RKO (cell line): Measurements from ENCODE around the gene MAU2.
"Not testable (repeated sequence)": the region's sequence is repeated elsewhere in the genome, so short reads cannot be mapped to it uniquely, and the experiment has no call there.

Experiments
- DNase-seq: peaks from one replicate; pipeline ENCODE4 v3.0.0-alpha.2; 2016; ENCODE audit warnings: low spot score

MAU2 gene

DNA sequence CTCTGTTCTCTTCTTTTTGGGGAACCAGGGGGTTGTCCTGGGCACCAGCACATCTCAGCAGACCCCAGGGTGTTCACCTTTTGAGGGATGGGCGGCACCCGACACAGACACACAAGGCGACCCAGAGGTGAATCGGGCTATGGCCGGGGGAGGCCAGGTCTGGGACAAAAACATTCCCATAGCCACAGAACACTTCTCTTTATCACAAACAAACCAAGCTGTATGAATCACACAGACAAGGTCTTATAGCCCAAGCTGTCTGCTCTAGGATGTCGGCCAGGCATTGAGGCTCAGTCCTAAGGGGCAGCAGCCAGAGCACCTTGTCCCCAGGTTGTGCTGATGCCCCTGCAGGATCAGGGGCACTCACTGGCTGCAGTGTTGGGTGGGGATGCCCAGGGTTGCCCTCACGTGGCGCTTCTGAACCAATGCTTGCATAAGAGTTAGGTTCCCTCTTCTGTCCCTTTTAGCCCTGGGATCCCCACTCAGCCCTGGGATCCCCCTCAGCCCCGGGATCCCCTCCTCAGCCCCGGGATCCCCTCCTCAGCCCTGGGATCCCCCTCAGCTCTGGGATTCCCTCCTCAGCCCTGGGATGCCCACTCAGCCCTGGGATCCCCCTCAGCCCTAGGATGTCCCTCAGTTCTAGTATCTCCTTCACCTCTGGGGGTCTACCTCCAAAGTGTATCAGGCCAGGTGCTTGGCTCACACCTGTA is 26.9 kb downstream of the MAU2 start:
- DNase-seq, result no peak

DNA sequence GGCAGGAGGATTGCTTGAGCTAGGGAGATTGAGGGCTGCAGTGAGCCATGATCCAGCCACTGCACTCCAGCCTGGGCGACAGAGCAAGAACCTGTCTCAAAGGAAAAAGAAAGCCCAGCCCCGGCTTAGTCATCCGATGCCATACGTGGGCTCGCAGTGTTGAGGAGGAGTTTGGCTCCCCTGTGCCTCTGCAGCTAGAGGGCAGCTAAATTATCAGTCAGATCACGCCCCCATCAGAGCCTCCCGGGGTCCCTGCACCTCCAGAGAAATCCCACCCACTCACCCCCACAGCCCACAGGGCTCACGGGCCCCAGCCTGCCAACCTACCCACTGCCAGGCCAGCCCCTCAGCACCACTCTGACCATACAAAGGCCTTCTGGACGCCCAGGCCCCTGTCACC is 27.6 kb downstream of the MAU2 start:
- no peak for DNase-seq

DNA sequence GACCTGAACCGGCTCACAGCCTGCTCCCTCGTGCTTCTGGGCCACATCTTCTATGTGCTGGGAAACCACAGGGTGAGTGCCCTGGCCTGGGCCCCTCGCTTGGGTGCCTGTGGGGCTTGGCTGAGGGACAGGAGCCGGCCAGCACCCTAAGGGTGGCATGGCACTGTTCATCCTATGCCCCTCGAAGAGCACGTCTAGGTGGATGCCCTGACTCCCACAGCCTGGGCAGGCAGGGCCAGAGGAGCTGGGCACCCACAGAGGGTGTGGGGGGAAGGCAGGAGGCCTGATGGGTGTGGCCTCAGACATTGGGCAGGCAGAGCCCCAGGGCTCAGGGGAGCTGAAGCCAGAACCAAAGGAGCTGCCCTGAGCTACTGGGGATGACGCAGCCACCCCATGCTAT is 28.7 kb downstream of the MAU2 start:
- DNase-seq, result no peak

DNA sequence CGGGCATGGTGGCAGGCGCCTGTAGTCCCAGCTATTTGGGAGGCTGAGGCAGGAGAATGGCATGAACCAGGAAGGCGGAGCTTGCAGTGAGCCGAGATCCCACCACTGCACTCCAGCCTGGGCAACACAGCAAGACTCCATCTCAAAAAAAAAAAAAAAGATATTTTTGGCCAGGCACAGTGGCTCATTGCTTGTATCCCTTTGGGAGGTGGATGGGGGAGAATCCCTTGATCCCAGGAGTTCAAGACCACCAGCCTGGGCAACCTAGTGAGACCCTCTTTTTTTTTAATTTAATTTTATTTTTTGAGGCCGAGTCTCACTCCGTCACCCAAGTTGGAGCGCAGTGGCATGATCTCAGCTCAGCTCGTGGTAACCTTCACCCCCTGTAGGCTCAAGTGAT is 30.1 kb downstream of the MAU2 start:
- not testable (repeated sequence) for DNase-seq

DNA sequence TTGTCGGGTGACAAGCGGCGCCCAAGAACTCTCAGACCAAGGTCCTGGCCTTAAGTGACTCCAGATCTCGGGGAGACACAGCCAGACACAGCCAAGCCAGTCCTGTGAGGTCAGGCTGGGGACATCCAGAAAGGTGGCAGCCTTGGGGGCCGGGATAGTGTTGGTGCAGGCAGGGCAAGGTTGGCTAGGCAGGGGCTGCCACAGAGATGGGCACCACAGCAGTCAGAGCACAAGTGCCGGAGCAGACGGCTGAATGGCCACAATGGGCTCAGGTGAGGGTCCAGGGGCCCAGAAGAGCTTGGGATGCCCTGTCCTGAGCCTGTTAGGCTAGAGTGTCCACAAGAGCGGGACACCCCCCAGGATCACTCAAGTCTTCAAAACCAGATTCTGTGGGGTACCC is 32.2 kb downstream of the MAU2 start:
- no peak for DNase-seq

DNA sequence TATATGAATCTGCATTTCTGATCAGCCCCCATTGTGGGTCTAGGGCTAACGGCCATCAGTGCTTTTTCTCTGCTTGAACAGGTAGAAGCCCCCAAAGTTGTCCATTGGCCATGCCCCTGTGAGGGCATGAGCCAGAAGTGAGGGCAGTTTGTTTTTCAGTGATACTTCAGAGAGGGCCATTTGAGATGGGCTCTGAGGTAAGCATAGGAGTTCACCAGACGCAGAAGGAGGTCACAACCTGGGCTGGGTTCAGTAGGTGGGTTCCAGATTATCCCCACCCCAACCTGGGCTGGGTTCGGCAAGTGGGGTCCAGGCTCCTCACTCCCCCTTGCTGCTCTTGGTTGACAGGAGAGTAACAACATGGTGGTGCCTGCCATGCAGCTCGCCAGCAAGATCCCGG is 33.4 kb downstream of the MAU2 start:
- no peak for DNase-seq

DNA sequence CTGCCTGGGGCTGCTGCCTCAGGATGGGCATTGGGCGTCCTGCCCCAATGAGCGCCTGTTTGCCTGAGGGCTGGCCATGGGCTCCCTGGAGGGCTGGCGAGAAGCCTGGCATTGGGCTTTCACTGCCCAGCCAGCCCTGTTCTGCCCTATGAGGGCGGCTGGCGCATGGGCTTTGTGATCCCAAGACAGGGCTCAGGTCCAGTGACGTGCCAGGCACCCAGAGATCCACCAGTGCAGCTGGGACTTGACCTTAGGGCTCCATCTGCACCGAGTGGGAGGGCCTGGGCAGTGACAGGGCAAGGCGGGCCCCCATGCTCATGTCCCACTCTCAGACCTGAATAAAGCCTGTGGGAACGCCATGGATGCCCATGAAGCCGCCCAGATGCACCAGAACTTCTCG is 34.3 kb downstream of the MAU2 start:
- no peak for DNase-seq

DNA sequence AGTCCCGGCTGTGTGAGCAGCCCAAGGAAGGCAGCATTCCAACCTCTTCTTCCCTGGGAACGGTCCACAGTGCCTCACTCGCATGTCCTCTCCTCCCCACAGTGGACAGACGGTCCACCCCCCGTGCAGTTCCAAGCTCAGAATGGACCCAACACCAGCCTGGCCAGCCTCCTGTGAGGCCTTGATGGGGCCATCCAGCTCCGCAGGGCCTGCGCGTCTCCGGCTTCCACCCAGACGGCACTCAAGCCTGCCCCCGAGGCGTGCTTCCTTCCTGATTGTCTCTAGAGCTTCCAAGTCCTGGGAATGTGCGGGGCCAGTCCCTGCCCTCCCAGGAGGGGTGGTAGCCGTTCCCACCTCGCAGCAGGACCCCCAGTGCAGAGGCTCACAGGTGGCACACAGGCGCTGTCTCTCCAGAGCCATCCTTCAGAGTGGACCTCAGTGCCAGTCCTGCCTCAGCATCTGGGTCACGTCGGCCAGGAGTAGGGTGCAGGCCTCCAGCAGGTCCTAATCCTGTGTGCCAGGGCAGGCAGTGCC is 35.0 kb downstream of the MAU2 start:
- no peak for DNase-seq

DNA sequence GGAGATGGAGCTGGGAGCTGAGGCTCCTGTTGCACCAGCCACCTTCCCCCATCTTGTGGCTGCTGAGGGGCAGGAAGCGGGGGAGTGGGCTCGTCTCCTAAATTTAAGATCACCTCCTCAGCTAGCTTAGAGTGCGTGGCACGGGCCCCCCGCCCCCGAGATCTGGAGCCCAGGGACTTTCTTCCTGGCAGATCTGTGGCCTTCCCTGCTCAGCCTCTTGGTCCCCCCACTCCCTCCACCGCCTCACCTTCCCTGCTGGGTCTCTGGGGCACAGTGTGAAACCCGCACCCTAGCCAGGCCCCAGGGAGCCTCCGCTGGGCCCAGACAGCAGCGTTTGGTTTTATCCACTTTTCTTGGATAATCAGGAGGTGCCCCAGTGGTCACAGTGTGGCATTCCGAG is 35.9 kb downstream of the MAU2 start:
- DNase-seq, result no peak

DNA sequence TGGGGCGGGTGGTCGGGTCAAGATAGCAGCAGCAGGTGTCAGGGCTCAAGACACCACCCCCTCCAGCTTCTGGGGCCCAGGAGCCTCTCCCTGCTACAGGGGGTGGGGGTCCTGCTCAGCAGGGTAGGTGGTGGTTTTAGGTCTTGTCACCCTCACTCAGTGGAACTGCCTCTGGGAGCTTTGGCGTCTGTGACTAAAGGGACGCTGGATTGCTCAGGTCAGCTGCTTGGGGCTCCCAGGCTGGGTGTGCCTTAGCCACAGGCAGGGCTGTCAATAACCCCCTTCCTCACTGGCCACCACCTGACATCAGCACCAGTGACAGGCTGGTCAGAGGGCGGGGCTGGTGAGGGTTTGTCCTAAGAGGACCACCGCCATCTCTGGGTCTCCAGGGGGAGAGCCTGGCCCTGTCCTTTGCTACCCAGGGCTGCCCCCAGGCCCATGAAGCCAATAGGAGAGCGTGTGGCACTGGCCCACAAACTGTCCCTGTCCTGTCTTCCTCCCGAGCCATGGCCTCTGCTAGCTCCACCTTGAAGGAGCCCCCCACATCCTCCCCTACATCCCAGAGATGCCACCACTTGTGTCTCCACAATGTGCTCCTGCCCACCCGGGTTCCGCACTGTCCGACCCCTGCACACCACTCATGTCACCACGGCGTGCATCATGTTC is 36.4 kb downstream of the MAU2 start:
- no peak for DNase-seq

DNA sequence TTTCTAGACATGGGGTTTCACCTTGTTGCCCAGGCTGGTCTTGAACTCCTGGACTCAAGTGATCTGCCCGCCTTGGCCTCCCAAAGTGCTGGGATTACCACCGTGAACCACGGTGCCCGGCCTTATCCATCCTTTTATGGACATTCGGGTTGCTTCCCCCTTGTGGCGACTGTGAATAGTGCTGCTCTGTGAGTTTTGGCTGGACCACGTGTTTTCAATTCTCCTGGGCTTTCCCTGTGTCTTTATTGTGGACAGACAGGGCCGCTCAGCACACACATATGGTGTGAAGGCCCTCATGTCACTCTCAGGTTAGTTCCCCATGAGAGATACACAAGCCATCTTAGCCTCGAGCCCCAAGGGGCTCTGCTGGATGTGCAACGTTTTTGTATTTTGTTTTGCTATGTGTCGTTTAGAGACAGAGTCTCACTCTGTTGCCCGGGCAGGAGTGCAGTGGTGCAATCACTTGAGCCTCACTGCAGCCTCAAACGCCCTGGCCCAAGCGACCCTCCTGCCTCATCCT is 40.5 kb downstream of the MAU2 start:
- DNase-seq, result peak; percentile 88

DNA sequence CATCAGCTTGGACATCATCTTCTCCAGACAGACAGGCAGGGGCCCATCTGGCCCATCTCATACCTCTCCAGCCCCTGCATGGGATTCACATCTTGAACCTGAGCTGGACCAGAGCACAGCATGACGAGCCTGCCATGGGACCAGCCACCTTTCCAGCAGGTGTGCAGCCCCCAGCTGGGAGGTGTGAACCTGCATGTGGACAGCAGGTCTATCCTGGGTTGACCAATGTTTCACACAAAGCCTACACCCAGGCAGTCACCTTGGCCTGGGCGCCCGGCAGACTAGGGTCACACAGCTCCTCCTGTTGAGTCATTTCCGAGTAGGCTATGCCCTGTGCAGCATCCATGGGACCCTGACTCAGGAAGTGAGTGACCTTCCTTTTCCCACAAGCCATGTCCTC is 41.4 kb downstream of the MAU2 start:
- no peak for DNase-seq

DNA sequence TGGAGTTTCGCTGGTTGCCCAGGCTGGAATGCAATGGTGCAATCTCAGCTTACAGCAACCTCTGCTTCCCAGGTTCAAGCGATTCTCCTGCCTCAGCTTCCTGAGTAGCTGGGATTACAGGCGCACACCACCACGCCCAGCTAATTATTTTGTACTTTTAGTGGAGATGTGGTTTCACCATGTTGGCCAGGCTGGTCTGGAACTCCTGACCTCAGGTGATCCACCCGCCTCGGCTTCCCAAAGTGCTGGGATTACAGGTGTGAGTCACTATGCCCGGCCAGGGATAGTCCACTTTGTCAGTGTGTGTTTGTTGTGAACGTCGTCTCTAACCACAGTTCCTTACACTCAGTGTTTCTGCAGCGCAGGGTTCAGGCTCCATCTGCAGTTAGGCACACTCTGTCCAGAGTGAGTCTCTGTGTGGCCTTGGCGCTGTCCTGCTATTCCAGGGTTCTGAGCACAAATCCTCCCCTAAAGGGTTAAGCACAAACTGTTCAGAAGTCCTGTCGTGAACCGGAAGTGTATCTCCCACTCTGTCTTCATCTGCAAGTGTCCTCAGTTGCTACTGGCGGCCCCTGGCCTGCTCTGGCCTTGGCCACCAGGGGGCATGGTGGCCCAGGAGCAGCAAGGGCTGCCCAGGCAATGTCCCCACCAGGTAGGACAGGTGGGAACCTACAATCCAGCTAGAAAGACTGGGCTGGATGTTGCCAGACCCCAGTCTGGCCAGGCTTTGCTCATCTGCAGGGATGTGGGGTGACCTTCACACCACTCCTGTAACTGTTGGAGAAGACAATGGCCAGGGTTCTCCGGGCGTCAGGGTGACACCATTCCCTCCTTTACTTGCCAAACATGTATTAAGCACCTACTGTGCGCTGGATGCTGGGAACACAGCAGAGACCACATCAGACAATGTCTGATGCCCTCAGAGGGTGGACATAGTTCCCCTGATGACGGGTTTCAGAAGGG is 46.1 kb downstream of the MAU2 start:
- DNase-seq, result peak; percentile 88

DNA sequence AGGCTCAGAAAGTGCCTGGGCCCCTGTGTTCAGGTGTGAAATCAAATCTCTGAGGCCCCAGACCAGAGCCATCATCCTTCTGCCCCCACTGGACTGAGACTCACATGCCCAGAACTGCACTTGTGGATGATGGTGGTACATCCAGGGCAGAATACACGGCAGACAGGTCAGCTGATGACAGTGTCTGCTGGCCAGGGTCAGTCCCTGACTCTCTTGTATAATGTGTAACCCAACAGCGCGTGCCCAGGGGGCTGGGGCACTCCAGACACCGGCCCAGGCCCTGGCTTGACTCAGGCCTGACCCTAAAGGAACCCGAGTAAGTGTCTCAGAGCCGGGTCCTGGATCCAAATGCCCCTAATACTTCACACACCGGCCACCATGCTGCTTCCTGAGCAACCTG is 47.5 kb downstream of the MAU2 start:
- DNase-seq, result no peak

DNA sequence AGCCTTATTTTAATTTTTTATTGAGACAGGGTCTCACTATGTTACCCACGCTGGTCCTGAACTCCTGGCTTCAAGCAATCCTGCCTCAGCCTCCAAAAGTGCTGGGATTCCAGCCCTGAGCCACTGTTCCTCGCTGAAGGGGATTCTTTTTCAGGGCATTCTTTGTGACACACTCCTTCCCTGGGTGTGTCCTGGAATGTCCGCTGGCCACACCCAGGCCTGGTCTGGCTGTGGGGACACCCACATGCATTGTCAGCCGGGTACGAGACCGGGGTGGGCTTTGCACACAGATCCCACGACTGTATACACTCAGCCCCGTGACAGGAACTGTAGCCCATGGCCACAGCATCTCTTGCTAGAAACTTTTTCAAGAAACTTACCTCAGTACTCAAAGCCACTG is 50.4 kb downstream of the MAU2 start:
- no peak for DNase-seq

DNA sequence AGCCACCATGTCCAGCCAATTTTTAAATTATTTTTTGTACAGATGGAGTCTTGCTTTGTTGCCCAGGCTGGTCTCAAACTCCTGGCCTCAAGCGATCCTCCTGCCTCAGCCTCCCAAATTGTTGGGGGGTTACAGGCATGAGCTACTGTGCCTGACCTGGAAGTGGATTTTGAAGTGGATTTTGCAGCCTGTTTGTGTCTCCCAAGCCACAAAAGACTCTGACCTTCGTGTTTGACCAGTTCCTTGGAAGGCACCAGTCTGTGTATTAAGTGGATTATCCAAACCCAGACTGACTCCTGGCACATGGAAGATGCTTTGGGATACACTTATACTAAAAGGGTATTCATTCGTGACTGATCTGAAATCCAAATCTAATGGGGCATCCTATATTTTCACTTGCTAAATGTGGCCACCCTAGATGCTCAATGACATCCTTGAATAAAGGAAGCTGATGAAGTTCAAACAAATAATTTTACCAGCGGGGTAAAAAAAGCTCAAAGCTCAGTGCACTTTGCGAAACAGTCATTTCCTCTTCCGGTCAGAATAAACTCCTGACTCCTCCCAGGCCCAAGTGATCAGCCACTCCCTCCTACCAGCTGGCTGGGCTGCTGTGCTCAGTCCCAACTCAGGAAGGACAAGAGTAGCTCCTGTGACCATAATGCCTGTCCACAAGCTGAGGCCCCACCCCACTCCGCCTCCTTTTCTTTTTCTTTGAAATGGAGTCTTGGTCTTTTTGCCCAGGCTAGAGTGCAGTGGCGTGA is 52.2 kb downstream of the MAU2 start:
- peak; percentile 51 for DNase-seq

DNA sequence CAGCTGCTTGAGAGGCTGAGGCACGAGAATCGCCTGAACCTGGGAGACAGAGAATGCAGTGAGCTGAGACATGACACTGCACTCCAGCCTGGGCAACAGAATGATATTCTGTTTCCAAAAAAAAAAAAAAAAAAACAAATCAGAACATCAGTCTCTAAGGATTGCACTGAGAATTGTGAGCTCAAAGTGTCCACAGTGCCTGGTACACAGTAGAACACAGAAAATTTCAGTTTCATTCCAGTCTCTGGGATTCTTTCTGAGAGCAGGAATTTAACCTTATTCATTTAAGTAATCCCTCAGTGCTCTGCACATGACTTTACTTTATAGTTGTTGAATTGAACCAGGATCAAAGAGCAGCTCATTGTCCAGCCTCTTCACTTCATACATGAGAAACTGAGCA is 58.9 kb downstream of the MAU2 start:
- no peak for DNase-seq

DNA sequence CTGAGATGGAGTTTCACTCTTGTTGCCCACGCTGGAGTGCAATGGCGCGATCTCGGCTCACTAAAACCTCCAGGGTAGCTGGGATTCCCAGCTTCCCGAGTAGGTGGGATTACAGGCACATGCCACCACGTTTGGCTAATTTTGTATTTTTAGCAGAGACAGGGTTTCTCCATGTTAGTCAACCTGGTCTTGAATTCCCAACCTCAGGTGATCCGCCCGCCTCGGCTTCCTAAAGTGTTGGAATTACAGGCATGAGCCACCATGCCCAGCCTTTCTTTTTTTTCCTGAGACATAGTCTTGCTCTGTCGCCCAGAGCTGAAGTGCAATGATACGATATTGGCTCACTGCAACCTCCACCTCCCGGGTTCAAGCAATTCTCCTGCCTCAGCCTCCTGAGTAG is 59.7 kb downstream of the MAU2 start:
- DNase-seq, result not testable (repeated sequence)

DNA sequence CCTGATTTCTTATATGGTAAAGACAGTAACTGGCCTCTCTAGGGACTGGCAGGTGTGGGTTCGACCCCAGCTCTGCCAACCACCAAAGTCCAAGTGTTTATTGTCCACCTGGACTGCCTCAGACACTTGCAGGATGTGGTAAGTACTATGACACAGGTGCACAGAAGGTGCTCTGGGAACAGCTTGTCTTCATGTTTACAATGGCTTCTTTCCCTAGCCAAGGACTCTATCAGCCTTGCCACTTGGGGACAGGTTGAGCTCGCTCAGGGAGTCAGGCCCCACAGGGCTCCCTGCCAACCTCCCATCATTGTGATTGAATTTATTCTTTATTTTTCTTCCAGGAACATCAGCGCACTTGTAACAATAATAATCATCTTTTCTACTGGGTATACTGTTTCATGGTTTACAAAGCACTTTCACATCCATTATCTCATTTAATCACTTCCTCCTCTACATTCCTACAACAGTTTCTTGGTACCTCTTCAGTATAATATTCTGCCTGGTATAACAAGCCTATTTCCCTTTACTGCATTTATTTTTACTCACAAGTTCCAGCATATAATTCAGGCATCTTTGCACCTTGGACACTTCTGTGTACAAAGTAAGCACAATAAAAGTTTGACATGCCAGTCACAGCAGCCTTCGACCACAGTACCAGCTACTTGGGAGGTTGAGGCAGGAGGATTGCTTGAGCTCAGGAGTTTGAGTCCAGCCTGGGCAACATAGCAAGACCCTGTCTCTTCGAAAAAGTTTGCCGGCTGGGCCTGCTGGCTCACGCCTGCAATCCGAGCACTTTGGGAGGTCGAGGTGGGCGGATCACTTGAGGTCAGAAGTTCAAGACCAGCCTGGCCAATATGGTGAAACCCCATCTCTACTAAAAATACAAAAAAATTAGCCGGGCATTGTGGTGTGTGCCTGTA is 60.6 kb downstream of the MAU2 start:
- no peak for DNase-seq

DNA sequence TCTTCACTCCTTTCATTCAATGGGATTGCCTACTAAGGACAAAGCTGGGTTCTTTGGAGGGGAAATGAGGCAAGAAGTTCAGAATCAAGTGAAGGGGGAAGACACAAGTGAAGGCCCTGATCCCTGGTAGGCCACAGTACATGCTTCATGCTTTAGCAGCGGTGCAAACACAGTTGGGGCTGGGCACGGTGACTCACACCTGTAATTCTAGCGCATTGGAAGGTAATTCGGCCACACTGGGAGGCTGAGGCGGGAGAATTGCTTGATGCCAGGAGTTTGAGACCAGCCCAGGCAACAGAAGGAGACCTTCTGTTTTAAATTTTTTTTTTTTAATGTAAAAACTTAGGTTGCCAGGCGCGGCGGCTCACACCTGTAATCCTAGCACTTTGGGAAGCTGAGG is 61.5 kb downstream of the MAU2 start:
- no peak for DNase-seq

DNA sequence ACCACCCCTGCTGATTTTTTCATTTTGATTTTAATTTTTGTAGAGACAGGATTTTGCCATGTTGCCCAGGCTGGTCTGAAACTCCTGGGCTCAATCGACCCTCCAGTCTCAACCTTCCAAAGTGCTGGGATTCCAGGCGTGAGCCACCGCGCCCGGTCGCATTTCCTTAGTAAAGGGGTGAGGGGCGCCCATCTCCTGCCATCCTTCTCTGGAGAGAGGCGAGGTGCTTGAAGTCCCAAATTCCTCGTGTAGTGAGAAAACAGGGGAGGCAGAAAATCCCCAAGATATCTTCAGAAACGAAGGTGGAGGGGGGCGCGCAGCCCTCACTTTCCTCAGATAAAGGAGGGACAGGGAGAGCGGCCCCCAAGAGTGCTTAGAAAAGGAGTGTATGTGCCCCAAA is 63.9 kb downstream of the MAU2 start:
- no peak for DNase-seq
